ENCODE measurements around the gene MEF2D.

The MEF2D gene

DNA sequence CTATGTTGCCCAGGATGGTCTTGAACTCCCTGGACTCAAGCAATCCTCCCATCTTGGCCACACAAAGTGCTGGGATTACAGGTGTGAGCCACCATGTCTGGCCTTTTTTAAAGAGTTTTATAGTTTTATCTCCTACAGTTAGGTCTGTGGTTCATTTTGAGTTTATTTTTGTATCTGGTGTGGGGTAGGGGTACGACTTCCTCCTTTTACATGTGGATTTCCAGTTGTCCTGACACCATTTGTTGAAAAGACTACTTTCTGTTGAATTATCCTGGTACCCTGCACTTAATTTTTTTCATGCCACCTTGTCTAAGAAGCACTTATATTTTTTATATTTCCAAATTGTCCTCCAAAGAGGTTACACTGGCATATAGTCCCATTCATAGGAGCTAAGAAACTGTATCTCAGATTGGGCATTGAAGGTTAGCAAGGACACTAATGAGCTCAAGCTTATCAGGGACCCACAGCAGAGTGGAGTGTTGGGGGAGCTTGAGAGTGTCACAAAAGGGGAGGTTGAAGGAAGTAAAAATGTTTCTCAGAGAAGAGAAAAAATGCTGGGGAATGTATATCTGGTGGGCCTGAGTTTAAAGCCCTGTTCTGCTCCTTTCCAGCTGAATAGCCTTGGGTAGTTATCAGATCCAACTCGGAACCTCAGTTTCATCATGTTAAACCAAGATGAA is 23.4 kb upstream of the MEF2D start:
- DNase-seq: no peak

DNA sequence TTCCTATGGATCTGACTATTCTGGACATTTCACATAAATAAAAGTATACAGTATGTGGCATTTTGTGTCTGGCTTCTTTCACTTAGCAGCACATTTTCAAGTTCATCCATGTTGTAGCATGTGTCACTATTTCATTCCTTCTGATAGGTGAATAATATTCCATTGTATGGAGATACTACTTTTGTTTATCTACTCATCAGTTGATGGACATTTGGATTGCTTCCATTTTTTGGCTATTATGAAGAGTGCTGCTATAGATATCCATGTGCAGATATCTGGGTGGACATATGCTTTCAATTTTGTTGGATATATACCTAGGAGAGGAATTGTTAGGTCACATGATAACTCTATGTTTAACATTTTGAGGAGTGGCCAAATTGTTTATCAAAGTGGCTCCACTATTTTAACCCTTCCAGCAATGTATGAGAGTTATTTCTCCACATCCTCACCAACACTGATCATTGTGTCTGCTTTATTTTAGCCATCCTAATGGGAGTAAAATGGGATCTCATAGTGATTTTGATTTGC is 21.9 kb upstream of the MEF2D start:
- DNase-seq: no peak

DNA sequence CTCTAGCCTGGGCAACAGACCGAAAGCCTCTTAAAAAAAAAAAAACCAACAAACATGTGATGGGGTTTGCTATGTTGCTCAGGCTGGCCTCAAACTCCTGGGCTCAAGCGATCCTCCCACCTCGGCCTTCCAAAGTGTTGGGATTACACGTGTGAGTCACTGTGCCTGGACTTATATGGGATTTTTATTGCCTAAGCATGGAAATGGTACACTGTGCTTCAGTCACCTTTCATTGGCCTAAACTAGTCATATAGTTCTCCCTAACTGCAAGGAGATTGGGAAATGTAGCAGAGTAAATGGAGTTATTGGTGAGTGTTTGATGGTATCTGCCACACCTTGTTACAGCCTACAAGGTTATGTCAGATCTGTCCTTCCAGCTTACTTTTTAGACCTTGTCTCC is 17.2 kb upstream of the MEF2D start:
- DNase-seq: no peak

DNA sequence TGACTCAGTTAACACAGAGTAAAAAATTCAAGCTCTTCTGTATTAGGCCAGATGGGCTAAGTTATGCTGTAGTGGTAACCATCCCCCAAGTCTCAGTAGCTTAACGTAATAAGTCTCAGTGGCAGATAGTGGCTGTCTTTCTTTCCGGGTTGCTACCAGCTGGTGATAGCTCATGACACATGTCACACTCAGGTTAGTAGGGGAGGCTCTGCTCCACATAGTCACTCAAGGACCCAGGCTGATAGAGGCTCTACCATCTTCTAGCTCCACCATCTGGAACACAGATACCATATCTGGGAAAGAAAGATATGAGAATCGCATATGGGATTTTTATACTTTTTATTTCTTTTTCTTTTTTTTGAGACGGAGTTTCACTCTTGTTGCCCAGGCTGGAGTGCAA is 16.2 kb upstream of the MEF2D start:
- no peak for DNase-seq

DNA sequence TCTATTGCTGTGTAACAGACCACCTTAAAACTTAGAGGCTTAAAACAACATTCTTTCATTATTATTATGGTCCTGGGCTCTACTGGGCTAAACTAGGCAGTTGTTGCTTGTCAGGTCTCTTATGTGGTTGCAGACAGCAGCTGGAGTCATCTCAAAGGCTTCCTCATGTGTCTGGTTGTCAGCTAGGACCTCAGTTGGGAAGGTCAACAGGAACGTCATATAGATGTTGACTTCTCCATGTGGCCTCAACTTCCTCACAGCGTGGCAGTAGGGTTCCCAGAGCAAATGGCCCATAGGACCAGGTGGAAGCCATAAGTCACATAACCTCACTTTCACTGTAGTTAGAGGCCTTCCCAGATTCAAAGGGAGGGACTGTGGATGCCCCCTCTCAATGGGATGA is 15.4 kb upstream of the MEF2D start:
- DNase-seq: no peak

DNA sequence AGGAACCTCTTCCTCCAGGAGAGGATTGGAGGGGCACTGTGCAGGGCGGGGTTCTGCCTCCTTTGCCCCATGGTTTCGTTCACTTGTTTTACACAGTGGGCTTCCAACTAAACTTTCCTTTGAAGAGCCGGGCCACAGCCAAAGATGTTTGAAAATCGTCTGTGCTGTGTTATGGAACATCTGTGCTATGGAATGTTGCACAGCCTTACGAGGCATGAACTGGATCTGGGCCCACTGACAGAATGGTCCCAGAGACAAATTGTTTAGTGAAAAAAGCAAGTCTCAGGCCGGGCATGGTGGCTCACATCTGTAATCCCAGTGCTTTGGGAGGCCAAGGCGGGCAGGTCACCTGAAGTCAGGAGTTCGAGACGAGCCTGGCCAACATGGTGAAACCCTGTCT is 12.6 kb upstream of the MEF2D start:
- no peak for DNase-seq

DNA sequence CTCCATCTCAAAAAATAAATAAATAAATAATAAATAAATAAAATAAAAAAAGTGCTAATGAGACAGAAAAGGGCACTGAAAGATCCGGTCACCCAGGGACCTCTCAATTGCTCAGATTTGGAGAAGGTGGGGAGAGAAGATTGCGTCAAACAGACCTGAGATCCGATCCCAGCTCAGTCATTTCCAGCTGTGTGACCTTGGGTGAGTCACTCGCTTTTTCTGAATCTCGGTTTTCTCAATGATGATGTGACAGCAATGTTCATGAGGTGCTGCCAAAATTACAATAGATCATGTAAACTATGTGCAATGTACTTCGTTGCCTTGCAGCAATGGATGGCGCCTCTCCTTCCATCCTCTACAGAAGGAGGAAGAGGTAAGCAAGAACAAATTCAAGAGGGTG is 11.1 kb upstream of the MEF2D start:
- DNase-seq: no peak

DNA sequence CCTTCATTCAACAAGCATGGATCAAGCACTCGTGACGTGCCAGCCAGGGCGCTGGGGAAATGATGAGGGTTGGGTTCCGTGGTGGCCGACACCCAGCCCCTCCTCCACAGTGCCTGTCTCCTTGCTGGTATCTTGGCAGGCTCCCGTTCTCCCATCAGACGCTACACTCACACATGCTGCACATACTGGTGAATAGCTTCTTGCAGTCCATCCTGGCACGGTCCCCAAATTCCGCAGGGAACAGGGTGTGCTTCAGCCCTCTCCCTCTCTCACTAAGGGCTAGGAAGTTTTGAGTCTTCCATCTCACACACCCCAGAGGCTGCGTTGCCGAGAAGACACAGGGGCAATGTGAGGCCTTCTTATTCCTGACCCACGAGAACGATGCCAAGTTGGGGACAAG is 10.1 kb upstream of the MEF2D start:
- no peak for DNase-seq

DNA sequence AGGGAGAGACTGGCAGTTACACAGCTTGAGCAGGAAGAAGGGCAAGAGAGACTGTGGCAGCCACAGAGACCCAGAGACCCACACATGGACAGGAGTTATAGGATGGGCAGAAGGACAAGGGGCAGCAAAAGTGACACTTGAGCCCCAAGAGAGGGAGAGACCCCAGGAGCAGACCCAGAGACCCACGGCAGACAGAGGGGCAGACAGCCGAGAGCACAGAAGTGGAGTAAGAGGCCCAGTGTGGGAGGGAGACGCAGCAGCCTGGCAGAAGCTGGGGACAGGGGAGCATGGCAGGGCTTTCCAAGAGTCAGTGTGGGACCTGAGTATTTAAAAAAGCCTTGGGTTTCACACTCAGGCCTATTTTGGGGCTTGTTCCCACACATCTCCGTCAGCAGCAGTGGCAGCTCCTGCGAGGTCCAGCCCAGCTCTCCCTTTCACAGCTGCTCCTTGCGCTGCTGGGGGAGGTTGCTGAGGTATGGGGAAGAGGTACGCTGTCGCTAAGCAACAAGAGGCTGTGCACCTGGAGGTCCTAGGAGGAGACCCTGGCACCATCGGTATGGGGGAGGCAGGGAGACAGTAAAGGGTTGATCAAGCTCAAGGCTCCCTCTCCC is 9.0 kb upstream of the MEF2D start:
- DNase-seq: no peak

DNA sequence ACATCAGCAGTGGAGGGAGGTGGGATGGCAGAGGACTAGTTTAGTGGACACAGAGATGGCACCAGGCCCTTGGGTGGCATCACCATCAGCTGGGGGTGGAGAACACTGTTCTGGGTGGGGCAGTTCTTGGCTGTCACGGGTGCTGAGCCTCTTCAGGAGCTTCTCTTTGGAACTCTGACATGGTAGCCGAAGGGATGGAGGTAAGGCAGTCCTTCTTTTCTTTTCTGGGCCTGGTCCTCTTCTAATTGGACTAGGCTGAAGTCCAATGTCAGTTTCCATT is 8.3 kb upstream of the MEF2D start:
- no peak for DNase-seq

DNA sequence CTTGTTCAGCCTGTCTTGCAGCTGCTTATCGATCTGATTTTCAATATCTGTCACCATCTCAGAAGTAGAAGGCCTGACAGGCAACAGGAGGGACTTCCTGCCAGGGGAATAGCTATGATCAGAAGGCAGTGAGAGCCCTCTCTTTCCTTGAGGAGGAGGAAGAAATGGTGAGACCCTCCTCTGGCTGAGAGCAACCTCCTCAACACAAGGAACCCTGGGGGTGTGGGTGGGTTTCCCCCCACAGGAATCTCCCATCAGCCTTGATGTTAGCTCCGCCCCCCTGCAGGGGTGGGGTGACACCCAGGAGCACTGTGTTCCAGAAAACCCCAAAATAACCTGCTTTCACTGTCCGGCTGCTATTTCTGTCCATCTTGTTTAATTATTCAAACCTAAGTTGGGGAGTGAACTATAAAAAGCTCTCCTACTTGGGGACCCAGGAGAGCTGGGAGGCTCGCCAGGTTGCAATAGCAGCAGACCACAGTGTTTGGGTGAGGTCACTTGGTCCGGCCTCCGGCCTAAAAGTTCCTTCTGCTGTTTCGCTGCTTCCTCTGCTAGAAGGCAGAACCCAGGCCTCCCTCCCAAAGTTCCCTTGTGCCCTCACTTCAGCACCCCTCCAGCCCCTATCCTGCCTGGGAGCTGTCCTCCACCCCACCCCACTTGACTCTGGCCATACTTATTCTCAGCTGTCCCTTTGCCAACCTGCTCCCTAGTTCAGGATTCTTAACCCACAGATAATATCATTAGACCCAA is 7.8 kb upstream of the MEF2D start:
- no peak for DNase-seq

DNA sequence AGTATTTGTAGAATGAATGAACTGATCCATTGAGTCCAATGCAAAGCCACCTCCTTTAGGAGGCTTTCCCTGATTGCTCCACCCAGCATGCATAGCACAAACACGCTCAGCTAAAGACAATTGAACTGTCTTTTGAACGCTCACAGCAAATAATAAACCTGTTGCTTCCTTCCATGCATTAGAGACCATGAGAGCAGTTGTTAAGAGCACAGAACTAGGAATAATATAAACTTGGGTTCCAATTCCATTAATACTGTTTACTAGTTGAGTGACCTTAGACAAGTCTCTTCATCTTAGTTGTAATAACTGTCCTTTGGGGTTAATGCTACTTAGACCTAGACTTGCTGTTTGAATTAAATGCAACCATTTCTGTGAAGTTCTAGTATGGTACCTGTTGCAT is 5.9 kb upstream of the MEF2D start:
- DNase-seq: no peak

DNA sequence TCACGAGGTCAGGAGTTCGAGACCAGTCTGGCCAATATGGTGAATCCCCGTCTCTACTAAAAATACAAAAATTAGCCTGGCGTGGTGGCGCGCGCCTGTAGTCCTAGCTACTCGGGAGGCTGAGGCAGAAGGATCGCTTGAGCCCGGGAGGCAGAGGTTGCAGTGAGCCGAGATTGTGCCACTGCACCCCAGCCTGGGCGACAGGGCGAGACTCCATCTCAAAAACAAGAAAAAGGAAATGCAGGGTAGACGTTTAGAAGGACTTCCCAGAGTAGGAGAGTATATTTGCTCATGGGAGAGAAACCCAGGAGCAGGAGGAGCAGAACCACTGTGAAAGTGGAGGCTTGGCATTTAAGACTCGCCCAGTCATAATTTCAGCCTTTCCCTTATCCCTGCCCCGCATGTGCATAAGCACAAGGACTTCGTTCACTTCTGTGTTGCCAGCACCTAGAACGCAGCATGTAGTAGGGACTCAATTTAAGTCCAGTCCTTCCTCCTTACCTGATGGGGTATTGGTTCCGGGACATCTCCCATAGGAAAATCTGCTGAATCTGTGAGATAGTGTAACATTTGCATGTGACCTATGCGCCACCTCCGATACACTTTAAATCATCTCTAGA is 5.2 kb upstream of the MEF2D start:
- DNase-seq: no peak

DNA sequence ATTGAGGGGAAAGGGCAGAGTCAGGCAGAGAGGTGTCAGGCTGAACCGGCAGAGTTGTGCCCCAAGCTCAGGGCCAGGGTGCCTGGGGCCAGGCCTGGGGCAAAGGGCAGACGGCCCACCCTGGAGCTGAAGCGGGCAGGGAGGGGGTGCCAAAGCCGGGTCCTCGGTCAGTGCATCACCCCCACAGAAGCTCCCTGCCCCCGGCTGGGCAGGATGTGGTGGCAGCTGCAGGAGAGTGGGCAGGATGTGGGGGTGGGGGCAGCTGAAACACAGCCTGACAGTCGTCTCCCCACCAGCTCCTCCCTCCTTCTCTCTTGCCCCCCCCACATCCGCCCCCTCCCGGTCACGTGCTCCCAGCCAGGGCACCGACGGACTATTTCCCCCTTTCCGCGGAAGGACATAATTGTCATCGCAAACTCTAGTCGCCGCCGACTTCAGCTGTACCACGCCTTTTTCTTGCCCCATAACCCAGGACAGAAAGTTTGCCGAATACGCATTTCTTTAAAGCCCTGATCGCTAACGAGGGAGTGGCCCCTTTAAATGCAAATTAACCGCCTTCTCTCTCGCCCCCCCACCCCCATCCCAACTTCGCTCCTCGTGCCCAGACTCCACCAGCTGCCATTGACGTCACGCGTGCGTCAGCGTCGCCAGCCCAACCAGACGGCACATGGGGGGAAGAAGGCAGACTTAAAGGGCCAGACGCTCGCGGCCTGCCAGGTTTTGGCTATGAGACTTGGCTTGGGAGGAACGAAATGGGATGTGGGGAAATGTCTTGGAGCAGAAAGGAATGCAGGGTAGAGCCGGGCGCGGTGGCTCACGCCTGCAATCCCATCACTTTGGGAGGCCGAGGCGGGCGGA is 4.5 kb upstream of the MEF2D start:
- peak; percentile 100 for DNase-seq

DNA sequence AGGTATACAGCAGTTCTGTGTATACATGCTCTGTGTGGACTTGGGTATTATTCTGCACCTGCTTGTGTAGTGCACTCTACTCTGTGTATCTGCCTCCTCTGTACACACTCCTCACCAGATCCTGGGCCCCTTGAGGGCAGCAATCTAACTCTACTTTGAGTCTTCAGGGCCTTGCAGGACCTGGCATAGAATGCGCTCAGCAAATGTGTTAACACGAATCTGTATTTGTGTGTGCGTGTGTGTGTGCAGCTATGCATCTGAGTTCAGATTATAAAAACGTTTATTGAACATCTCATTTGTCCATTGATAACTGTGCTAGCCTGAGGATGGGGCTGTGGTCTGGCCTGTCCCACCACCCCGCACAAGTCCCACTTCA is 3.9 kb upstream of the MEF2D start:
- peak; percentile 72 for DNase-seq

DNA sequence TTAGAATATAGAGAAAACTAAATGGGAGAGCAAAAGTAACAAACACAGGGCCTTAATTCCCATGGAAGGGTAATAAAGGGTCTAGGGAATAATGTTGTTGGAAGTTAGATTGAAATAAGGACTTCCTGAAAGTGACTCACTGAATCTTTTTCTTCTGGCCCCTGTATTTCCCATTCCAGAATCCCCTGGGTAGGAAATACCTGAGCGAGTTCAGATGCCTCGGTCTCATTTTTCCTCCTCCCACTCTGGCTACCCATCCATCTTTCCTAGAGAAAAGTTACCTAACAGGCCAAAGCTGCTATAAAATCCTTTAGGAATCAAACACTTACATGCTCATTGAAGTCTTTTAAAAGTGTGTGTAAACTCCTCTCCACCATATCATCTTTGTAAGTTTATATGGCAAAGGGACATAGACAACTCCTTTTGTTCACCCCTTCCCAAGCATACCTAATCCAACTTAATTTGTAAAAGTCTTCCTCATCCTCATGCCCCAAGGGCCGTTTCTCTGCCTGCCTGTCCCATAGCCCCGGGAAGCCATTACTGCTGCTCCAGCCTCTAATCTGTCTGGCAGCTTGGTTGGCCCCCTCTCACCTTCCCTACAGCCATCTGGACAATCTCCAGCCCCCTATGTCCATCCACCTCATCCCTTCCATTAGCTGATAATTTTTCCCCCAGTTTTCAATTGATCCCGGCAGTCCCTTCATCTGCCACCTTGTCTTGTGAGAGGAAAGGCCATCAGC is 3.3 kb upstream of the MEF2D start:
- no peak for DNase-seq

DNA sequence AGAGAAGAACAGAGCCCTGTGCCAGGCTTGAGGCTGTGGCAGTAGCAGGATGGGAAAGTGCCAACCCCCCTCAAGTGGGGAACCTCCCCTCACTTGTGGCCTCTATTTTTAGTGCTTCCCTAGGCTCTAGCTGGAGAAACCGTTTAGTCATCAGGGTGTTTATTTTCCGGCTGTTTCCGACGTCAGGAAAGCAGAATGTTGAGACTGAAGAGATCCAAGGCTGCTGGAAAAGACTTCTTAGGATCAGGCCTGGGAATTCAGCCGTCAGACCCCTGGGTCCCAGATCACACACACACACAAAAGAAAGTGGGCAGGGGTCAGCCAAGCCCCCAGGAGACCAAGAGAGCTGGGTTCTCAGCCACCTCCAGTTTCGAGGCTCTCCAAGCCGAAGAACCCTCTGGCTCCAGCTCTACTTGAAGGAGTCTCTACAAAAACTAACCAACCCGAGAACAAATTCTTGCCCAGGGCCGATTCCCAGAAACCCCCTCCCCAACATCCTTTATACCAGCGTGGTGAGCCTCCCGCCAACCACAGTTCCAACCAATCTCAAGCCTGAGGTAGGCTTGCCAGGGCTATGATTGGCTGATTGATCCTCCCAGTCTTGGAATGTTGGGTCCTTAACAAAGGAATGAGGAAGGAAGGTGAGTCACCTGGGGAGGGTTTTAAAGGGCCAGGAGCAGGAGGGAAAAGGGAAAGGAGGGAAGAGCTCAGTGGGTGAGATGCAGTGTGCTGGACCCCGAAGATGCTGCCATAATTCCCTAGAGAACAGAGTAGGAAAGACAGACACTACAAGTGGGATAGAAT is 2.5 kb upstream of the MEF2D start:
- peak; percentile 47 for DNase-seq

DNA sequence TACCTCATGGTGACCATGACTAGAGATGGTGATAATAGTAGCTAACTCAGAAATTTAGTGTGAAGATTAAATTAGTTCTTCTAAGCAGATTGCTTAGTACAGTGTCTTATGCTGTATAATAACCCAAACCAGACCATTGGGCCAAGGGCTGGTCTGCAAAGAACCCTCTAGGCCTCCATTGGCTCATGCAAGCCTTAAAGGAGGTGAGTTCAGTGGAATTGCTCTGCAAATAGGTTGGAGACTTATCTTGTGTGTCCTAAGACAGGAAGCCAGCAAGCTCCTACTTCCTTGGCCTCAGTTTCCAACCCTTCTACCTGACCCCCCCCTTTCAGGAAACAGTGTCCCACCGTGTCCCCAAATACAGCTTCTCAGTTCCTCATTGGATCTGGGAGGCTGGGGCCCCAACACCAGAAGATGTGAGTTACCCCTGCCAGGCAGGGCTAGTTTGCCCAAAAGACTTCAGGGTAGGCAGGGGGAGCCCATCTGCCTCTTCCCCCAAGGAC is 1.9 kb upstream of the MEF2D start:
- no peak for DNase-seq

DNA sequence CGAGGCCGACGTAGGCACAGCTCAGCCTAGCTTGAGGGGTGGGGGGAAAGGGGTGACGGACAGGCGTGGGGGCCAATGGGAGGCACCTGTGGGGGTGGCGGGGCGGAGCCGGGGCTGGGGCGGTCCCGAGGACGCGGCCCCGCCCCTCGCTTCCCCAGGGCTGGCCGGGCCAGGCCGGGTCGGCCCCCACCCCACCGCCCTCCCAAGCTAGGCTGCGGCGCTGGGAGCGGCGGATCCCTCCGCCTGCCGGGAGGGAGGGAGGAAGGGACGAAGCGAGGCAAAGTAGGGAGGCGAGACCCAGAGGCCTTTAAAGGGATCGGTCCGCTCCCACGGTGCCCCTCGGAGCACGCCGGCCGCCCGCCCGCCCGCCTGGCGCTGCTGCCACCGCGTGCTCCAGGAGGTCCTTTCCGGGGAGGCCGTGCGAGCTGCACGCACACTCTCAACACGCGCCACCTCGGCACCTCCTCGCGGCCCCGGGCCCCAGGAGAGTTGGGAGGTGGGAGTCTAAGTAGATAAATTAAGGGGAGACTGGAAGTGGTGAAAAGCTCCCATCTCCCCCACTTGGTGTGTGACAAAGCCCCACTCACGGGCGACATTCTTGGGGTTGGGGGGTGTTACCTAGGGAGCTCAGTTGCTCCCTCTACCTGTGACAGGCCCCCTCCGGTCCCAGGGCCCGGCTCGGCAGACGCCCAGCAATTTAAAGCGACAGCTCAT is 375 bp upstream of the MEF2D start:
- DNase-seq: peak; percentile 100

DNA sequence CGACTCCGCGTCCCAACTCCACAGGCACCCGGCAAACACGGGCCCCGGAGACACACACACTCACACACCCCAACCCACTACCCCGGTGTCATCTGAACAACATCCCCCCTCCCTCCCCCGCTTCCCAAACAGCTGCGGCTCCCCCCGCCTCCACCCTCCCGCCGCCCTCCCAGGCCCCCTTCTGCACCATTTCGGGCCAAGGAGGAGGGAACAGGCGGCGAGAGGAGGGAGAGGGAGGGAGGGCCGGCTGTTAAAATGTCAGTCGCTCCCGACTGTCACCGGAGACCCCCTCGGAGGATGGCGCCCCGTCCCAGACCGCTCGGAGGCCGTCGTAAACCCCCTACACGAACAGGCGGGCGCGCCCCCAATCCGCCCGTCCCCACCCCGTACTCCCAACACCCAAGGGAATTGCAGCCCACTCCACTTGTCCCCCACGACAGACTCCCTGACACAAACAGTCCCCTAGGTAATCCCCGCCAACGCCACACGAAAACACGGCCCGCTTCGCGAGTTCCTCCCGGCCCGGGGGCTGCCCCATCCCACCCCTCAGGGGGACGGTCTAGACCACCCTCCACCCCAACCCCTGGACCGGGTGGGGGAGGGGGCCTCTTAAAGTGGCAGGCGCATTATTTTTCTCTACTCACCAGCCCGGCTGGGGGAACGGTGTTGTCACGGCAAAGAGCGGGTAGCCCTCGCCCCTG is 583 bp downstream of the MEF2D start:
- DNase-seq: peak; percentile 77

Data from NCI-H345 (cell line).